Measurements from ENCODE around the gene F2.
"Not testable (repeated sequence)": the region's sequence is repeated elsewhere in the genome, so short reads cannot be mapped to it uniquely, and the experiment has no call there.

Gene F2

GRCh38 chr11:46719048-46719542 is at the start of gene F2:
TSS of gene F2 (plus strand) at chr11:46719213. CDS start at chr11:46719236, 23 bp downstream.
- no peak for DNase-seq

GRCh38 chr11:46669711-46670139 is 49.3 kb upstream of the F2 start:
- no peak for DNase-seq

GRCh38 chr11:46670521-46670920 is 48.5 kb upstream of the F2 start:
- DNase-seq, result not testable (repeated sequence)

- DNase-seq, result no peak
These were observed 47.1 kb upstream of the F2 start for GRCh38 chr11:46671958-46672315.

DNA sequence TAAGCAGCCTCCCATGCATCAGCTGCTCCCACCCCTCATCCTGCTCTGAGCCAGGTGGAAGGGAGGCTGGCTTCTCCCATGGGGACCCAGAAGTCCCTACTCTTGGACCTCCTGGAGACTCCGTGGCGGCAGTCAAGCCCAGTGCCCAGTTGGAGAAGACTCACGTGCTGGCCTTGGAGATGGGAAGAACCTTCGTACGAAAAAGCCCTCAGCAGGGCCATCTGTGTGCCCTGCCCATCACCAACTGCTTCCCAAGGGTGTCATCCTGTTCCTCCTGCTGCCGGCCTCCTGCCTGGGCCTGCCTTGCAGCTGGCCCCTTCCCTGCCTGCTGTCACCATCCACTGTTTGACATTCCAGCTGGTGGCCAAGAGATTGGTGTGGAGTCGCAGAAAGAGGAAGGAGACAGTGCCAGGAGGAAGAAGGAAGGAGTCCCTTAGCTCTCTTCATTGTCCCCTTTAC is 46.6 kb upstream of the F2 start:
- no peak for DNase-seq

- DNase-seq, result no peak
These were observed 45.1 kb upstream of the F2 start for GRCh38 chr11:46673713-46674462.

- DNase-seq, result no peak
These were observed 44.3 kb upstream of the F2 start for GRCh38 chr11:46674463-46675287.

DNA sequence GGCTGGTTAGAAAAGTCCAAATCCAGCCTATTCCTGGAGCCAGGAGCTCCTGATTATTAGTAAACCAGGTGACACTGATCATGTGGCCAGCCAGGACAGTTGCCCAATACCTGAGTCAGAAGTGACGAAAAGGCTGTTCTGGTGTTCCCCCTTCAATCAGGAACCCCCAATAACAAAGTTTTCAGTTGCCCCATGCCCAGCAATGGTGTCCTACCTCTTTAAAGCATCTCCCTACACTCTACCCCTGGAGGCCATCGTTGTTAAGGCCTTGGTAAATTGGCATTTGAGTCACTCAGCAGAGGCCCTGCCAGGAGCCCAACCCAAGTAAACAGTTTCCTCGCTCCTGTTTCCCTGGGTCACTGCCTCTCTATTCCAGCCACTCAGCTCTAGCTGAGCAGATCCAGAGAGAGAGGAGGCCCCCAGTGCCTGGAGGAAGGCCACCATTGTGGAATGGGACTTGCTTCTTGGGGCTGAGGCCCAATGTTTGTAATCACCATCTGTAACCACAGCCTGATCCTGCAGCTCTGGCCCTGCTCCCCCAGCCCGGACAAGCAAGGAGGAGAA is 43.6 kb upstream of the F2 start:
- DNase-seq, result no peak

DNA sequence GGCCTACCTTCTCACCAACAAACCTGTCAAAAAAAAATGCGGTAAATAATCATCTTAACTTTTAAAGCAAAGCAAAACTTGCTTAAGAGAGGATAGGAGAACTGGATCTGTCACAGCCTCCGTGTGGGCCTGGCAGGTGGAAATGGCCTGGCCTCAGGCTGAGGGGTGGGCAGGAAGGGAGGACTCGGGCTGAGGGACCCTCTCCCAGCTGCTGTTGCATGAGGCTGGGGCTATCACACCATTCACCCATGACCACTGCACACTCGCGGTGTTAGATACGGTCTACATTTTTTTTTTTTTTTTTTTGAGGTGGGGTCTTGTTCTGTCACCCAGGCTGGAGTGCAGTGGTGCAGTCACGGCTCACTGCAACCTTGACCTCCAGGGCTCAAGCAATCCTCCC is 43.1 kb upstream of the F2 start:
- no peak for DNase-seq

DNA sequence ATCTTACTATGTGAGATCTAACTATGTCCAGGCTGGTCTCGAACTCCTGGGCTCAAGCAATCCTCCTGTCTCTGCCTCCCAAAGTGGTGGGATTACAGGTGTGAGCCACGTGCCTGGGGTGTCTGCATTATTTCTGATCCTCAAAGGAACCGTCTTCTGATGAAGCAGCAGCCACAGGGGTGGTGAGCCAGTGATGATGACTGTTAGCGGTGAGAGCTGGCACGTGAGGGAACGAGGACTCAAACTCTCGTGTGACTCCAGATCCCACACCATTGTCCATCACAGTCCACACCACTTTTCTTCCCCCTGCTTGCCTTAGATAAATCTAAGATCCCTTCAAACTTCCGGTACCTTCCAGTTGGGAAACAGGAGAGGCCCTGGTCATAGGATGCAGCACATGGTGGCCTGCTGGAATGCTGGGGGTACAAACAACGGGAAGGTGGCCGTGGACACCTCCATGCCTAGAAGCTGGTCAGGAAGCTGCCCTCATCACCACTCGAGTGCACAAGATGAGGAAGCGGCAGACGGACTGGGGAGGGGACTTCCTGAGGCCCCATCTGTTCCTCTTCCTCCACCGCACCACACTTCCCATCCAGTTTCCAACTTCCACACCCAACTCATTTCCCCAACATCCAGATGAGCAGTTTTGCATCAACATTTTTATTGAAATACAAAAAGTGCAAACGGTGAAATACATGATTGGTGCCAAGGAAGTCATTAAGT is 42.4 kb upstream of the F2 start:
- no peak for DNase-seq

- DNase-seq, result no peak
These were observed 41.8 kb upstream of the F2 start for GRCh38 chr11:46677169-46677568.

- DNase-seq, result no peak
These were observed 40.8 kb upstream of the F2 start for GRCh38 chr11:46677991-46678740.

DNA sequence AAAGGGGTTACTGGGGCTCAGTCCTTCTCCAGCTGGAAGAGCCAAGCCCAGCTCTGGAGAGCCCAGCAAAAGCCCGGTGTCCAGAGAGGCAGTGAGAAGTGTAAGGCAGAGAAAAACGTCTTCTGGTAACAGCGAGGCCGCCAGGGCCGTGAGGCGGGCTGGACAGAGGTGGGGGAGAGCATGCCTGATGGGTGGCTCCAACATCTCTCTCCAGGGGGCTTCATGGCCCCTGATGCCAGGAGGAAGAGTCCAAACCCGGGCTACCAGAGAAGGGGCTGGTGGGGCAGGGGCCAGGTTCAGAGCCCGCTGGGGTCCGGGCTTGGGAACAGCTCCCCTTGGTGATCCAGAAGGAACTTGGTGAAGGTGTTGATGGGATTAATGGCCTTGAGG is 40.3 kb upstream of the F2 start:
- no peak for DNase-seq

GRCh38 chr11:46679241-46680163 is 39.5 kb upstream of the F2 start:
- no peak for DNase-seq

GRCh38 chr11:46680164-46680760 is 38.8 kb upstream of the F2 start:
- no peak for DNase-seq

DNA sequence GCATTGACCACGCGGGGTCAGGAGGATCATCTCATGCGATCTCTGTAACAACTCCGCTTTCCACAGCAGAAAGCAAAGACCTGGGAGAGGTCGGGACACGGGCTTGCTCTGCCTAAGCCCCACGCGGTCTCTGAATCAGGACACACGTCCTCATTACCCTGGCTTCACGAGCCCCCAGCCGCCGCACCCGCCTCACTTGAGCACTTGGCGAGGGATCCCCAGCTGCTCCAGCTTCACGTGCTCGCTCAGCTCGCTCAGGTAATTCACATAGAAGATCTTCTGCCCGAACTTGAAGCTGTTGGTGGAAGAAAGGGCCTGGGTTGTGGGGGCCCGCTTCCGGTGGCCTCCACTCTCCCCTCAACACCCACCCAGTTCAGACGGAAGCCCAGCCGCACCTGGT is 38.2 kb upstream of the F2 start:
- DNase-seq, result no peak

DNA sequence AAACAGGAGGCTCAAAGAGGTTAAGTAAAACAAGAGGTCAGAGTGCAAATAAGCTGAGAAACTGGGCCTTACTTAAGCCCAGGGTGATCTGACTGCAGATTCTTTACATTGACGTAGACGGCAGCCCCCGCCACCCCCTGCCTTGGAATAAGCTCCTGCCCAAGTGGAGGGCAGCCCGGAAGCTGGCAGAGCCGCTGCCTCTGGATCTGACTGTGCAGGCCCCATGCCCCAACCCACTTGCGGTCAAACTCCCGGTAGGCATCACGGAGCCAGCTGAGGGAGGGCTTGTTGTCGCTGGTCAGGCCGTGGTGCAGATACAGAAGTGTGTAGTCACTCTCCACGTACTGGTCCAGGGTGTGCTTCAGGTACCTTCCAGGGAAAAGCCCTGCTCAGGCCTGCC is 37.2 kb upstream of the F2 start:
- DNase-seq, result no peak

DNA sequence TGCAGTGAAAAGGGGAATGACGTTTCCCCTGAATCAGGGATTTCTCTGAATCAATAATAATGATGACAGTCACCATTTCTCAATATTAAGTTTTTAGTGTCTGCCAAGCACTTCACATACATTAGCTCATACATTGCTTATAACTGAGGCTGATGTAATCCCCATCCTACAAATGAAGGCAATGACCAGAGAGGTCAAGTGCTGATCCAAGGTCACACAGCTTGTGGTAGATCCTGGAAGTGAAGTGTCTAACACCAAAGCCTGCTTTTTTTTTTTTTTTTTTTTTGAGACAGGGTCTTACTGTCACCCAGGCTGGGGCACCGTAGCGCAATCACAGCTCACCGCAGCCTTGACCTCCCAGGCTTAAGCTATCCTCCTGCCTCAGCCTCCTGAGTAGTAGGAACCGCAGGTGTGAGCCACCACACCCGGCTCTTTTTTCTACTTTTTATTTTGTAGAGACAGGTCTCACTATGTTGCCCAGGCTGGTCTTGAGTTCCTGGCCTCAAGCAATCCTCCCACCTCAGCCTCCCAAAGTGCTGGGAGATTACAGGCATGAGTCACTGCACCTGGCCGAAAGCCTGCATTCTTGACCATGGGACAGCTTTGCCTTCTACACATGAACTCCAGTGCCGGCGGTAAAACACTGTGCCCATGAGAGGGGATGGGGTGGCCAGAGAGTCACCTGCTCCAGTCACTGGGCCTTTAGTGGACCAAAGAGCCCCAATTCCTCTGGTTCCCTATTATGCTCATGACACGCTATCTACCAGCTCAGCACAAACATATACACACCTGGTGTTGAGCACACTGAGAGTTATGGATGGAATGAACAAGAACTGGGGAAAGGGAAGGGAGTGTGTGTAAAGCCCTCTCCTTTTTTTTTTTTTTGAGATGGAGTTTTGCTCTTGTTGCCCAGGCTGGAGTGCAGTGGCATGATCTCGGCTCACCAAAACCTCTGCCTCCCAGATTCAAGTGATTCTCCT is 36.0 kb upstream of the F2 start:
- no peak for DNase-seq

DNA sequence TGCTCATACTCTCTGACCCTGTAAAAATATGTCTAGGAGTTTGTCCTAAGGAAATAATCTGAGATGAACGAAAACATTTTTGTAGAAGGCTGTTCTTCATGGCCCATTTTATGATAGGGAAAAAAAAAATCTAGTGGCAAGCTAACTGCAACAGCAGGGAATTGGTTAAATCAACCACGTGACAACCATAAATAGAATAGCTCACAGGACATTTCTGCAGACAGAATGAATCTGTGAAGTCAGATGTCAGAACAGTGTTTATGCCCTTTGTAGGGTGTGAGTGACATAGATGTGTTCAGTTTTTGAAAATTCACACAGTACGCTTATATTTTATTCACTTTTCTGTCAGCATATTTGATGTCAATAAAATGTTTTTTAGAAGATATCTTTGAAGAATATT is 34.6 kb upstream of the F2 start:
- no peak for DNase-seq
